ENCODE measurements around the gene CFAP61.

The CFAP61 gene

GRCh38 chr20:20367575-20368417 is 315.5 kb downstream of the CFAP61 start, which contains the start of gene INSM1 (continued):
- 0 out of 2 replicates have a peak, but pooled peaks have one; percentile 24 for TF ChIP-seq ZFP69B (tag by site-specific recombination; IDR thresholded peaks at IDR 0.05)
- TF ChIP-seq ZNF292 (tag by site-specific recombination; IDR thresholded peaks at IDR 0.05; ENCODE audit: borderline replicate concordance, low read depth) = no peak
- TF ChIP-seq GFI1B (tag by site-specific recombination; IDR thresholded peaks at IDR 0.05) = no peak
- peak; percentile 82 for TF ChIP-seq PRDM4 (tag by site-specific recombination; IDR thresholded peaks at IDR 0.05)
- TF ChIP-seq ZNF132 (tag by site-specific recombination; IDR thresholded peaks at IDR 0.05; ENCODE audit: borderline replicate concordance) = no peak
- TF ChIP-seq ZFHX2 (tag by site-specific recombination; conservative IDR thresholded peaks at IDR 0.05) = peak; percentile 54
- peak; percentile 68 for TF ChIP-seq ZNF341 (tag by site-specific recombination; IDR thresholded peaks at IDR 0.05; ENCODE audit: low read depth)
- peak; percentile 72 for TF ChIP-seq ZBTB8A (tag by site-specific recombination; IDR thresholded peaks at IDR 0.05)
- TF ChIP-seq KLF9 (tag by site-specific recombination; IDR thresholded peaks at IDR 0.05; ENCODE audit: low read depth) = peak; percentile 64; the same call in 1 of the 2 replicates
- no peak; the same call in 1 of the 2 replicates for TF ChIP-seq YY1 (tag by site-specific recombination; IDR thresholded peaks at IDR 0.05)
- TF ChIP-seq SP7 (tag by site-specific recombination; IDR thresholded peaks at IDR 0.05) = peak; percentile 84
- no peak for TF ChIP-seq ZFP37 (tag by site-specific recombination; IDR thresholded peaks at IDR 0.05)
- TF ChIP-seq ZBTB10 (tag by site-specific recombination; IDR thresholded peaks at IDR 0.05) = no peak
- peak; percentile 73 for TF ChIP-seq FEZF1 (tag by site-specific recombination; IDR thresholded peaks at IDR 0.05)
- TF ChIP-seq ZBTB20 (tag by site-specific recombination; IDR thresholded peaks at IDR 0.05) = peak; percentile 89
- no peak for TF ChIP-seq HOXC10 (CRISPR knock-in tag; IDR thresholded peaks at IDR 0.05)
- TF ChIP-seq PRDM10 (tag by site-specific recombination; IDR thresholded peaks at IDR 0.05) = peak; percentile 79
- no peak for TF ChIP-seq ZNF521 (tag by site-specific recombination; IDR thresholded peaks at IDR 0.05)
